GM10248 (cell line): ENCODE results near the gene BCL11A.

Experiments used
- CTCF ChIA-PET: fragments of 300-600 bp; sonication (Branson Sonifier 250); formaldehyde crosslinking; extraction: SDS; loops from one replicate; lab custom pipeline; 2021; ENCODE audit warnings: antibody characterized with exemption; lab: Yijun Ruan, JAX
- POLR2A ChIA-PET: fragments of 350-650 bp; sonication (Branson Sonifier 250); formaldehyde crosslinking; extraction: SDS; loops from one replicate; lab custom pipeline; 2020; ENCODE audit warnings: antibody characterized with exemption; lab: Yijun Ruan, JAX
- DNase-seq: peaks from one replicate; pipeline ENCODE4 v3.0.0; 2012; ENCODE audit errors: extremely low spot score
- CTCF ChIP-seq: IDR thresholded peaks from 2 replicates; pipeline ENCODE4 v1.5.1; 2012; ENCODE audit warnings: mild to moderate bottlenecking, low read depth; ENCODE audit errors: extremely low read depth, missing control alignments, control extremely low read depth

The BCL11A gene

GRCh38 chr2:60541056-60541651, 12.3 kb downstream of the BCL11A start:
- CTCF ChIA-PET = interaction anchor here (1.1 to 2.2 kb wide), 4 partner anchors 9 to 41 kb away, joined by 3 to 7 read pairs (median 4); no protein-coding TSS in a partner anchor
- DNase-seq = no peak
- POLR2A ChIA-PET = no interaction called here
- TF ChIP-seq CTCF = no peak

GRCh38 chr2:60540074-60540473, 13.4 kb downstream of the BCL11A start:
- no peak for TF ChIP-seq CTCF
- POLR2A ChIA-PET = no interaction called here
- CTCF ChIA-PET = interaction anchor here (1.1 to 2.1 kb wide), 5 partner anchors 10 to 42 kb away, joined by 3 to 11 read pairs (median 4); no protein-coding TSS in a partner anchor
- DNase-seq = no peak

- no peak for DNase-seq
- CTCF ChIA-PET = interaction anchor here (1.1 to 2.1 kb wide), 6 partner anchors 11 to 43 kb away, joined by 3 to 11 read pairs (median 4); no protein-coding TSS in a partner anchor
- no peak for TF ChIP-seq CTCF
- POLR2A ChIA-PET = no interaction called here
Measured at GRCh38 chr2:60539140-60539539, 14.3 kb downstream of the BCL11A start.

GRCh38 chr2:60538101-60538500, 15.4 kb downstream of the BCL11A start:
- no peak for TF ChIP-seq CTCF
- ChIA-PET CTCF (interaction anchor here (1.0 to 2.0 kb wide), 4 partner anchors 12 to 44 kb away, joined by 3 to 8 read pairs (median 4); no protein-coding TSS in a partner anchor), POLR2A (no interaction called here)
- no peak for DNase-seq

- DNase-seq = no peak
- no peak for TF ChIP-seq CTCF
- CTCF ChIA-PET = interaction anchor here (0.9 to 2.9 kb wide), 6 partner anchors 10 to 97 kb away, joined by 3 to 12 read pairs (median 5); no protein-coding TSS in a partner anchor
- POLR2A ChIA-PET = no interaction called here
Measured at GRCh38 chr2:60536746-60537145, 16.7 kb downstream of the BCL11A start.

- ChIA-PET POLR2A (interaction anchor here (0.6 kb wide), 1 partner anchor 11 kb away, joined by 3 read pairs; no protein-coding TSS in a partner anchor), CTCF (interaction anchor here (0.9 to 2.9 kb wide), 7 partner anchors 11 to 46 kb away, joined by 3 to 12 read pairs (median 4); no protein-coding TSS in a partner anchor)
- no peak for DNase-seq
- no peak for TF ChIP-seq CTCF
Measured at GRCh38 chr2:60535685-60536312, 17.7 kb downstream of the BCL11A start.
